Germinal center (tissue), 1 donor: ENCODE measurements around the gene ZNF784.

ENCODE experiments used
- DNase-seq: peaks from one replicate; pipeline ENCODE4 v3.0.0; 2012; ENCODE audit warnings: mixed read lengths, low spot score

Gene ZNF784

GRCh38 chr19:55602104-55603001 is 22.0 kb downstream of the ZNF784 start:
- DNase-seq, result no peak

DNA sequence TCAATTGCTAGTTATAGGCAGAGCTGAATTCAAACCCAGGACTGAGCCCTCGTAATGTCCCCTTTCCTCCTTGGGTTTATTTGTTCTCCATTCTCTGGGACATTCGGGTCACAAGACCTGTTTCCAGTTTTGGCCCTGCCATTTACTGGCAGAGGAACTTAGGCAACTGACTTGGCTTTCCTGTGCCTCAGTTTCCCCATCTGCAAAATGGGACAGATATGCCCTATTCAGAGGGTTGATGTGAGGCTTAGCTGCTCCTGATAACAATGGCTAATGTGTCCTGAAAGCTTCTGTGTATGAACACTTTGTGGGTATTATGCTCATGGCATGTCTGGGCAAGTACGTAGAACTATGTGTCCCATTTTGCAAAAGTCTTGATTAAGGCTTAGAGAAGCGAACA is 23.3 kb downstream of the ZNF784 start:
- DNase-seq, result no peak

DNA sequence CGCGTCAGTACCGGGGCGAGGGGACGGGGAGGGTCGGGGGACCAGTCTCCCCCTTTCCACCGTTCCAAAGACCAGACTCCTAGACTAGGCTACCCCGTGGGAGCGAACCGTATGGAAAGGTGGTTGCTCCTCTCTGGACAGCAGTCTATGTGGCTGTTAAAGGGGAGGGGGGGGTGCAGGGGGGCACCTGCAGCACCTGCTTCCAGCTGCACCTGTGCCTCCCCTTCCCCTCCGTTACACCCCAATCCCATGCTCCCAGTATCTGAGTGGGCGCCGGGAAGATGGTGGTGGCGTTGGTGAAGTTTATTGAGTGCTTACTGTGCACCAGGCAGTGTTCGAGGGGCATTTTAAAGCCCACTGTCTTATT is 23.7 kb downstream of the ZNF784 start:
- DNase-seq, result no peak

DNA sequence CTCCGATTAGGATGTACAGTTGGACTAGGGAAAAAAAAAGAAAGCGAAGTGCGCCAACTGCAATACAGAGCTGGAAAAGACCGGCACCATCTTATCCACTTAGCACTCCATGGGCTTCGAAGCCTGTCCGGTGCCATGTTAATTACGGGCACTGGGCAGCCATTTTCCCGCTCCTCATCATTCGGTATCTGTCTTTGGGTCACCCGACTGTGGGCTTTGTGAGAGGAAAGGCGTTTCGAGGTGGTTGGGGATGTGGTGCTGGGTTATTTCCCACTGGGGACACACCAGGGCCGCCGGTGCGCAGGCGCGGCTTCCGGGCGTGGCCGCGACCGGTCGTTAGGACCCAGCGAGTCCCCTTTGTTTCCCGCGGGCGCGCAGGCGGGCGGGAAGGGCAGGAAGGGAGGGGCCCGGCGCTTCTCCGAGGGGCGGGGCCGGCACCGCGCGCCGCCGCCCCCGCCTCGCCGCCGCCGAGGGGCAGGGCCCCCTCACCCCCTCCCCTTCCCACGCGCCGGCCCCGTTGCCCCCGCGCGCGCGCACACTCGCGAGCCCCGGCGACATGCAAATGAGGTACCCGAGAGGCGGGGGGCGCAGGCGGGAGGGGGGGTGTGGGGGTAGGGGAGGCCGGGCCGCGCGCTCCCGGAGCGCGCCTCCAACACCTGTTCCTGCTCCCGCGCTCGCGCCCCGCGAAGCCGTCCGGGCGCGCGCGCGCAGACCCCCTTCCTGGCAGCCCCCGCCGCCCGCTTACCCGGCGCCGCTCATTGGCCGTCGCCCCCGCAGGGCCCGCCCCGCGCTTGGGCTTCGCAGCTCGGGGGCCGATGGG is 24.3 kb downstream of the ZNF784 start, which contains the start of gene ZNF524:
Gene ZNF524 (plus strand): TSS at position 447 of the 820 bp plus-strand sequence. CDS start 1,825 bp downstream, outside the sequence.
- DNase-seq, result peak; percentile 86

DNA sequence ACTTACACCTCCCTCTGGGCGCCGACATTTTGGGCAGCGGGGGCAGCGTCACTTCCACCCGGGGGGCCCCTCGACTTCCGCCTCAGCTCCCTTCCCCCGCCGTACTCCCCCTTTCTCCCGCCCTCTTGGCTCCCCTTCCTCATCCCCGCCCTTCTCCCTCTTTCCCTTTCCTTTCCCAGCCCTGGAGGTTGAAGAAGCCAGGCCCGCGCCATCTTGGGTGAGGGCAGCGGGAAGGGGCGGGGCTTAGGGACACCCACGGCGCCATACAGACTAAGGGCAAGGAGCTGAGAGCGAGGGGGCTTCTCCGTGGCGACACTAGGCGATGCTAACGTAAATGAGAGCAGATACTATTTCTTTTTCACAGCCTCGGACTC is 24.9 kb downstream of the ZNF784 start, which contains the start of gene FIZ1:
Gene FIZ1 (minus strand): TSS at position 50 of the 374 bp plus-strand sequence. CDS start 1,652 bp downstream, outside the sequence.
- peak; percentile 83 for DNase-seq

GRCh38 chr19:55598719-55599467 is 25.5 kb downstream of the ZNF784 start:
- DNase-seq, result peak; percentile 91

DNA sequence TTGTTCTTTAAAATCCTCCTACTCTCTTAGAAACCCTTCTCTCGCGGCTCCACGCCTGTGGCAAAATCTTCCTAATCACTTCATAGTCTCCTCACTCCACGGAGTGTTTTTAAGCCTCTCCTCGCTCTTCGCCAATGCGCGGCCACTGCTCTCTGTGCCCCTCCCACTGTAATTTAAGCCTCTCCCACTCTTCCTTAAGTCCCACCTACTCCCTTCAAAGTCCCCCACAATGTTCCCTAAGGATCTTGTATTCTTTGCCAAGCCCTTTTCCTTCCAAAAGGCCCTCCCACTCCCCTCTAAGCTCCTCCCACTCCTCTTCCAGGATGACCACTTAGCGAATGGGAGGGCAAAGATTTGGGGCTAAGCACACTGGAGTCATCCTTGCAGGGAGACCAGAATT is 26.3 kb downstream of the ZNF784 start:
- DNase-seq, result no peak

DNA sequence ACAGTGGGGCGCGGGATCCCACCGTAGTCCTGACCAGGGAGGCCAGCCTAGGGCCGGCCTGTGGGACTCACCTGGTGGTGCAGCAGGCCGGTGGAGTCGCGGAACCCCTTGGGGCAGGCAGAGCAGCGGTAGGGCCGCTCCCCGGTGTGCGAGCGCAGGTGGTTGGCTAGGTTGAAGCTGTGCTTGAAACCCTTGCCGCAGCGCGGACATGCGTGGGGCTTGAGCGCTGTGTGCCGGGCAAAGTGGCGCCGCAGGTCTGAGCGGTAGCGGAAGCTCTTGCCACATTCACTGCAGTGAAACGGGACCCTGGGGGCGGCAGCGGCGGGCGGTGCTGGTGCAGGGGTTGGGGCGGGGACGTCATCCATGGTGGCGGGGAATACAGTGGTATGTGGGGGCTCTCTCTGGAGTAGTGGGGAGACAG is 26.9 kb downstream of the ZNF784 start:
- no peak for DNase-seq

GRCh38 chr19:55596304-55596703 is 28.1 kb downstream of the ZNF784 start:
- DNase-seq, result no peak

DNA sequence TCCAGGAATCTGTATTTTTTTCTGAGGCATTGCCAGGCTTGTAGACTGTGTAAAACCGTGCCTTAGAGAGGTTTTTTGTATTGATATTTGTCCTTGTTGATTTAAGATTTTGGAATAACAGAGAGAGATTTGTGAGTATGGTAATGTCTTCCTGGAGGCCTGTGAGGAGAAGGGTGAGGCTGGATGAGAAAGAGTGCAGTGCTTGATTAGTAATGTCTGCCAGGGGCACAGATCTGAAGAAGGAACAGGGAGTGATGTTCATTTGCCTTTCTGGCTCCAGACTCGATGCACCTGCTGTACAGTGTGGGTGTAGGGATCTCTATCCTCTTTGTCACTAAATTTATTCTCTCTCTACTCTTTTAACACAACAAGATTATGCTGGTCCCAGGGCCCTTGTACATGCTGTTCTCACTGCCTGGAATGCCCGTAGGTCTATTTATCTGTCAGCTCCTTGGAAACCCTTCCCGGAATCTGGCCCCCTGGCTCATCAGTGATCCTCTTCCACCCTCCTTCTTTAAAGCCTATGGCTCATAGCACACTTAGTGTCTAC is 29.3 kb downstream of the ZNF784 start:
- DNase-seq, result no peak

- DNase-seq, result no peak
Observed at GRCh38 chr19:55593096-55593772, 31.1 kb downstream of the ZNF784 start.

GRCh38 chr19:55592391-55593090 is 31.8 kb downstream of the ZNF784 start:
- no peak for DNase-seq

DNA sequence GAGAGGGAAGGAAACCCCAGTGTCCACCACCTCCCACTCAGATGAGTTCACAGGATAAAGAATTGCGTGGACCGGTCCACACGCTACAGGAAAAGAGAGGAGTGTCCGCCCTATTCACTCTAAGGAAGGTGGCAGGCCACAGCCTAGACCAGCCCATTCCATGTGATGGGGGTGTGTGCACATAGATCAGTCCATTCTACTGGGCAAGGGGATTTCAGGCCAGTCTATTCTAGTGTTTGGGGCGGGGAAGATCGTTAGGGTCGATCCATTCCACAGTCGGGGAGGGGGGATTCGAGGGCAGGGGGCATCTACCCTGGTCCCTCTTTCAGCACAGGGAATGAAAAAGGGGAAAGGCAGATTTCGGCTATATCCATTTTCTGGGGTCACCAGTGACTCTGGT is 32.8 kb downstream of the ZNF784 start:
- DNase-seq, result no peak

DNA sequence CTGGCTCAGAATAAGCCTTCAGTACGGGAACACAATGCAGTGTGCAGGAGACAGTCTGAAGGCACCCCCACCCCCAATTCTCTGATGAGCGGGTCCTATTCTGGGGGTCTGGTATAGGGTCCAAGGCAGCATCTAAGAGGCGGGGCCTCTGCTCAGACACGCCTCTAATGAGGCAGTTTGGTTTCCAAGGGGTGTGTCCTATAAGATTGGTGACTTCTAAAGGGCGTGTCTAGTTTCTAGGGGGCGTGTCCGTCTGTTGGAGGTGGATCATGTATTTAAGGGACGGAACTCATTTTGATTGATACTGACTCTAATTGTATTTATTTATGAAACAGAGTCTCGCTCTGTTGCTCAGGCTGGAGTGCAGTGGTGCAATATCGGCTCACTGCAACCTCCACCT is 33.7 kb downstream of the ZNF784 start:
- DNase-seq, result no peak

DNA sequence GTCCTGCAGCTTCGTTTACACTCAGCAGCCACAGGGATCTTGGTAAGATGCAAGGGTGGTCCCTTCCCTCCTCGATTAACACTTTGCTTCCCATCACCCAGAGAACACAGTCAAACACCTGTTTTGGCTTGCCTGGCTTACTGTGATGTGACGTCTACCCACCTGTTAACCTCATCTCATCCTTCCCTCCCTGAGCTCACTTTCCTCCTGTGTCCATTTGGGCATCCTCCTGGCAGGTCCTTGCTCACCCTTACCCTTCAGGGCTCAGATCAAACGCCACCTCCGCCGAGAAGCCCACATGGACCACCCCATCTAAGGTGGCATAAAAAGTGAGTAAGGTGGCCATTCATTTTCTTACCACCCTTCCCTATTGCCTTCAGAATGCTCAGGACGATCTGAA is 34.3 kb downstream of the ZNF784 start:
- DNase-seq, result no peak

- DNase-seq, result no peak
Observed at GRCh38 chr19:55588738-55589137, 35.6 kb downstream of the ZNF784 start.

DNA sequence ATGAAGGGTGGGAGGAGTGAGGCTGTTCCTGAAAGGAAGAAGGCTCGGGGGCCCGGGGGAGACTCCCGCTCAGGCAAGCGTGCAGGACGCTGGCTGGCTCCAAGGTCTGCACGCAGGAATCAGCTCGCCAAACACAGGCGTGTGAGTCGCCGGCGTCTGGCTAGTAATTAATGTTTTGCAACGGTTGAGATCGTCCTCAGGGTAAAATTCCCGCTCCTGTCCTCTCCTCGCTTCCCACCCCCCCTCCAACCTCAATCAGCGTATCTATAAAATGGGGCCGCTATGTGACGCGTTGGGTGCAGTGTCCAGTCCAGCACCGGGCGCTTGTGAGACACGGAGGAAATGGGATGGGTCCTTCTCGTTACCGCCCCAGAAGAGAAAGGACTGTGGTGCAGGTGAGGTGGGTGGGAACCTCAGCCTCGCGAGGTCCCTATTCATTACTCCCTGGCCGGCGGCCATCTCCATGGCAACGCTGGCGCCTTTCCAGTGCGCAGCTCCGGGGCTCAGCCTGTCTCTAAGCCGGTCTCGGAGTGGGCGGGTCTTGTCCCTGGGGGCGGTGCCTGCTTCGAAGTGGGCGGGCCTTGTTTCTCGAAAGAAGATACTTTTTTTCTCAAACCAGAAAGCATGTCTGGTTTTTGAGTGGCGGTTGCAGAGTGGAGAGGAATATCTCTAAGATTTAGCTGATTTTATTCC is 37.2 kb downstream of the ZNF784 start:
- DNase-seq, result peak; percentile 90

GRCh38 chr19:55585658-55586339 is 38.6 kb downstream of the ZNF784 start:
- peak; percentile 55 for DNase-seq

DNA sequence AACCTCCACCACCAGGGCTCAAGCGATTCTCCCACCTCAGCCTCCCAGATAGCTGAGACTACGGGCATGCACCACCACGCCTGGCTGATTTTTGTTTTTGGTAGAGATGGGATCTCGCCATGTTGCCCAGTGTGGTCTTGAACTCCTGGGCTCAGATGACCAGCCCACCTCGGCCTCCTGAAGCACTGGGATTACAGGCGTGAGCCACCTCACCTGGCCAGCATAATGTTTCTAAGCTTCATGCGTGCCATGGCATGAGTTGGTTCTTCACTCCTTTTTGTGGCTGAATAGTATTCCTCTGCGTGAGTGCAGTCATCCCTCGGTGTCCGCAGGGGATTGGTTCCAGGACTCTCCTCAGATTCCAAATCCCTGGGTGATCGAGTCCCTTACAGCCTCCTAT is 39.5 kb downstream of the ZNF784 start:
- DNase-seq, result no peak
